HG03139 (cell line): ENCODE measurements around the gene SIM2.

ENCODE experiments used
- ATAC-seq: cut with Tn5 transposase; IDR thresholded peaks from one replicate; pipeline ENCODE4 v1.9.1; 2021; ENCODE audit not compliant: unreplicated experiment

Gene SIM2

GRCh38 chr21:36798491-36798890 is 99.6 kb downstream of the SIM2 start:
- no peak for ATAC-seq
